Raji (cell line): ENCODE measurements around the gene MYO9B.

Experiments
- POLR2A ChIP-seq: IDR thresholded peaks from 2 replicates; pipeline ENCODE4 v1.6.1; 2011; ENCODE audit warnings: low read depth, low read length, control low read depth; ENCODE audit not compliant: insufficient read depth

The MYO9B gene

DNA sequence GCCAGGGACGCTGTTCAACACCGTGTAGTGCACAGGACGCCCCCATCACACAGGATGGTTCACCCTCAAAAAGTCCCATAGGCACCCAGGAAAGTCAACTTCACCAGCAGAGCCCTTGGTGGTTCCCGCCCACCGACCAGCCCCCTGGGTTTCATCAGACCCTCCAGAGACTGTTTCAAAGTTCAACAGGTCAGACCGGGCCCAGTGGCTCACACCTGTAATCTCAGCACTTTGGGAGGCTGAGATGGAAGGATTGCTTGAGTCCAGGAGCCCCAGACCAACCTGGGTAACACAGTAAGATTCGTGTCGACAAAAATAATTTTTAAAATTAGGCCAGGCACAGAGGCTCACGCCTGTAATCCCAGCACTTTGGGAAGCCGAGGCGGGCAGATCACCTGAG, 61.0 kb downstream of the MYO9B start:
- no peak for TF ChIP-seq POLR2A

DNA sequence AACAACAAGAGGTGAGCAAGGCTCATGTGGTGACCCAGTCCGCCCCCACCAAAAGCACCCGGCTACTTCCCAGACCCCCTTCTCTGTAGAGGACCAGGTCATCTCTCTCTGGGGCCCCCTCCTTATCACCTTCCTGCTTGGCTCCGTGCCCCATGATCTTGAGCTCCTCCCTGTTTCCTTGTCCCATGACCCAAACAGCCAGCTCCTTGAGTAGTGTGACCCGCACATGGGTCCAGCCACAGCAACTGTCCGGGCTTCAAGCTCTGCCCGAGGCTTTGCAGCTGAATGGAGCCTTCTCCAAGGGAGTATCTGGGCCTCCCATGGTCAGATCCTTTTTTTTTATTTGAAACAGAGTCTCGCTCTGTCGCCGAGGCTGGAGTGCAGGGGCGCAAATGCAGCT, 61.8 kb downstream of the MYO9B start:
- no peak for TF ChIP-seq POLR2A

DNA sequence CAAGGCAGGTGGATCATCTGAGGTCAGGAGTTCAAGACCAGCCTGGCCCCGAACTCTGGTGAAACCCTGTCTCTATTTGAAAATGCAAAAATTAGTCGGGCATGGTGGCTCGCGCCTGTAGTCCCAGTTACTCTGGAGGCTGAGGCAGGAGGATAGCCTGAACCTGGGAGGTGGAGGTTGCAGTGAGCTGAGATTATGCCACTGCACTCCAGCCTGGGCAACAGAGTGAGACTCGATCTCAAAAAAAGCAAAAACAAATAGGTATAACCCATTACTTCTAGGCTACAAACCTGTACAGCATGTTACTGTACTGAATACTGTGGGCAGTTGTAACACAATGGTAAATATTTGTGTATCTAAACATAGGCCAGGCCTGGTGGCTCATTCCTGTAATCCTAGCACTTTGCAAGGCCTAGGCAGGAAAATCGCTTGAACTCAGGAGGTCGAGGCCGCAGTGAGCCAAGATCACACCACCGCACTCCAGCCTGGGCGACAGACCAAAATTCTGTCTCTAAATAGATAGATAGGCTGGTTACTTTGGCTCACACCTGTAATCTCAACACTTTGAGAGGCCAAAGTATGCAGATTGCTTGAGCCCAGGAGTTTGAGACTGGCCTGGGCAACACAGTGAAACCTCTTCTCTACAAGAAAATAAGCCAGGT, 63.5 kb downstream of the MYO9B start:
- TF ChIP-seq POLR2A, result no peak

GRCh38 chr19:17145546-17146497, 70.2 kb downstream of the MYO9B start:
- no peak for TF ChIP-seq POLR2A

GRCh38 chr19:17148130-17148529, 72.6 kb downstream of the MYO9B start:
- no peak for TF ChIP-seq POLR2A

GRCh38 chr19:17149393-17150135, 74.0 kb downstream of the MYO9B start:
- TF ChIP-seq POLR2A, result no peak

DNA sequence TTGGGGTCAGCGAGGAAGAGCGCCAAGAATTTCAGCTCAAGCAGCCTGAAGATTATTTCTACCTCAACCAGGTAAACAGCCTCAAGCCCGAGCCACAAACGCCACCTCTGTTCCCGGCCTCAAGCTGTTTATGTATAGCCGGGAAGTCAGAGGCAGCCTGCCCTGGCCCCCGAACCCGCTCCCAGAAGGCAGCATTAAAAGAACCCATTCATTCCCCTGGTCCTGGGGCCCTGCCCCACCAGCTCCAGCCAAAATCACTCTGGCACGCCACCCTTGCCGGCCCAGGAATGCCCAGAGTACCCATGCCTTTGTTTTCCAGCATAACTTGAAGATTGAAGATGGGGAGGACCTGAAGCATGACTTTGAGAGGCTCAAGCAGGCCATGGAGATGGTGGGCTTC, 78.4 kb downstream of the MYO9B start:
- no peak for TF ChIP-seq POLR2A

- TF ChIP-seq POLR2A, result no peak
These were observed 79.7 kb downstream of the MYO9B start for GRCh38 chr19:17155251-17155650.

DNA sequence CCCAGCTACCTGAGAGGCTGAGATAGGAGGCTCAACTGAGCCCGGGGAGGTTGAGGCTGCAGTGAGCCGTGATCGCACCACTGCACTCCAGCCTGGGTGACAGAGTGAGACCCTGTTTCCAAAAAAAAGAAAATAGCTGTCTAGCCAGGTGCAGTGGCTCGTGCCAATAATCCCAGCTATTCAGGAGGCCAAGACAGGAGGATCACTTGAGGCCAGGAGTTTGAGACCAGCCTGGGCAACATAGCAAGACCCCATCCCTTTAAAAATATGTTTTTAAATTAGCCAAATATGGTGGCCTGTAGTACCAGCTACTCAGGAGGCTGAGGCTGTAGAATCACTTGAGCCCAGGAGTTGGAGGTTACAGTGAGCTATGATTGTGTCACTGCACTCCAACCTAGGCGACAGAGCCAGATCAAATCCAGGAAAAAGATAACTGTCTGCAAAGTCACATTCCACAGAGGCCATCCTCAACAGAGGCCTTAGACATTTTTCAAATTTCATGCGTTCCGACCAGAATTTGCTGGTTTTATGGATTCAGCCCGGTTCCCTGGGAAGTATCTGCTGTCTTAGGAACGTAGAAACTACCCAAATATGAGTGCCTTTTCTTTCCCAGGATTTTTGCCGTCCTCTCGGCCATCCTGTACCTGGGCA, 80.8 kb downstream of the MYO9B start:
- TF ChIP-seq POLR2A, result no peak

GRCh38 chr19:17156947-17157302, 81.3 kb downstream of the MYO9B start:
- TF ChIP-seq POLR2A, result no peak

DNA sequence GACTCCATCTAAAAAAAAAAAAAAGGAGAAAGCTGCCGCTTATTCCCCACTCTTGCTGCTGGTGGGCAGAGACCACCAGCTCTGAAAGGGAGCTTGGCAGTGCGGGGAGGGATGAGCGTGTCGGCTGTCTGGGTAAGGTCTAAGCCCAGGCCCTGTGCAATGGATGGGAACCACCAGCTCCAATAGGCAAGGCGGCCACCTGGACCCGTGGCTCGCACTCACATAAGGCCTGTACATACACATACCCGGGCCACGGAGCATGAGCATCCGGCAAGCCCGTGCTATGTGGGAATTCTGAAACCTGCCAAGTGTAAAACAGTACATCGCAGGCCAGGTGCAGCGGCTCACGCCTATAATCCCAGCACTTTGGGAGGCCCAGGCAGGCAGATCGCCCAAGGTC, 83.0 kb downstream of the MYO9B start:
- TF ChIP-seq POLR2A, result no peak

- TF ChIP-seq POLR2A, result no peak
These were observed 84.2 kb downstream of the MYO9B start for GRCh38 chr19:17159466-17160393.

DNA sequence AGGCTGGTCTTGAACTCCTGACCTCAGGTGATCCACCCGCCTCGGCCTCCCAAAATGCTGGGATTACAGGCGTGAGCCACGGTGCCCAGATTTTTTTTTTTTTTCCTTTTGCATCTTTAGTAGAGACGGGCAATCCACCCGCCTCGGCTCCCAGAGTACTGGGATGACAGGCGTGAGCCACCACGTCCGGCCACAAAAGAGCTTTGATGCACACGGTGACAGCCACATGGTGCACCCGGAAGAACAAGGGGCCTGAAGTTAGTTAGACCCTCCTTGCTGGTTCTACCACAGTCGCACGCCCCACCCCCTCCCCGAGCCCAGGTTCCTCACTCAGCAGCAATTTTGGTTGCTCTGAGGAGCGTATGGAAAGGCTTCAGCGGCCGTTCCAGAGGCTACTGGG, 85.3 kb downstream of the MYO9B start:
- no peak for TF ChIP-seq POLR2A

- no peak for TF ChIP-seq POLR2A
These were observed 87.0 kb downstream of the MYO9B start for GRCh38 chr19:17162580-17162979.
